Ishikawa (cell line): ENCODE data around the gene HMX2.

Experiments
- CEBPB ChIP-seq: IDR thresholded peaks from 2 replicates; pipeline ENCODE4 v1.6.1; 2012
- EP300 ChIP-seq: IDR thresholded peaks from 2 replicates; pipeline ENCODE4 v1.6.1; 2012; ENCODE audit warnings: borderline replicate concordance
- NFIC ChIP-seq: IDR thresholded peaks from 2 replicates; pipeline ENCODE4 v1.6.1; 2012
- RAD21 ChIP-seq: IDR thresholded peaks from 2 replicates; pipeline ENCODE4 v1.6.1; 2012; ENCODE audit warnings: low read depth
- TAF1 ChIP-seq: IDR thresholded peaks from 2 replicates; pipeline ENCODE4 v1.6.1; 2012; ENCODE audit warnings: low read depth, mild to moderate bottlenecking
- YY1 ChIP-seq: IDR thresholded peaks from 2 replicates; pipeline ENCODE4 v1.6.1; 2012; ENCODE audit warnings: low read depth
- TF ChIP-seq, protein P1 (sequence below): IDR thresholded peaks from 2 replicates; pipeline ENCODE4 v1.6.1; 2012
- TF ChIP-seq, protein P2 (sequence below): IDR thresholded peaks from 2 replicates; pipeline ENCODE4 v1.6.1; 2012; ENCODE audit warnings: low read depth, mild to moderate bottlenecking

DNA sequence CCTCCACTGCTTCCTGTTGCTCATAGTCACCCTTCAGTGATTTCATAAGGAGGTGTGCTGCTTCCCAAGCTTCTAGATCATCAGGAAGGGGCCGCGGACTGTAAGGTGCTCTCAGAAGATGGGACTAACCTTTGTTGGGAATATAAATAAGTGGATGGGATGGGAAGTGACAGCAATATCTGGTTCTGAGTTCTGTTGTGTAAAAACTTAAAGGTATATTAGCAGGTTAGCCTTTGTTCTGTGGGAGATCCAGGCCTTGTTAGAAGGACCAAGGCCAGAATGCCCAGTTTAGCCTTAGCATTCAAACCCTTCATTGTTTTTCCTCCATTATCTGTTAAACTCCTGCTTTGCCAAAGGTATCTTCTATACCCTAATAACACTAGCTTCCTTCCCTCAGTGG lies 18.7 kb downstream of the HMX2 start:
- TF ChIP-seq, protein P1, sequence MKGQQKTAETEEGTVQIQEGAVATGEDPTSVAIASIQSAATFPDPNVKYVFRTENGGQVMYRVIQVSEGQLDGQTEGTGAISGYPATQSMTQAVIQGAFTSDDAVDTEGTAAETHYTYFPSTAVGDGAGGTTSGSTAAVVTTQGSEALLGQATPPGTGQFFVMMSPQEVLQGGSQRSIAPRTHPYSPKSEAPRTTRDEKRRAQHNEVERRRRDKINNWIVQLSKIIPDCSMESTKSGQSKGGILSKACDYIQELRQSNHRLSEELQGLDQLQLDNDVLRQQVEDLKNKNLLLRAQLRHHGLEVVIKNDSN, result no peak
- TF ChIP-seq YY1 (no peak), CEBPB (no peak), NFIC (no peak), RAD21 (no peak), EP300 (no peak), TAF1 (no peak)
- TF ChIP-seq, protein P2, sequence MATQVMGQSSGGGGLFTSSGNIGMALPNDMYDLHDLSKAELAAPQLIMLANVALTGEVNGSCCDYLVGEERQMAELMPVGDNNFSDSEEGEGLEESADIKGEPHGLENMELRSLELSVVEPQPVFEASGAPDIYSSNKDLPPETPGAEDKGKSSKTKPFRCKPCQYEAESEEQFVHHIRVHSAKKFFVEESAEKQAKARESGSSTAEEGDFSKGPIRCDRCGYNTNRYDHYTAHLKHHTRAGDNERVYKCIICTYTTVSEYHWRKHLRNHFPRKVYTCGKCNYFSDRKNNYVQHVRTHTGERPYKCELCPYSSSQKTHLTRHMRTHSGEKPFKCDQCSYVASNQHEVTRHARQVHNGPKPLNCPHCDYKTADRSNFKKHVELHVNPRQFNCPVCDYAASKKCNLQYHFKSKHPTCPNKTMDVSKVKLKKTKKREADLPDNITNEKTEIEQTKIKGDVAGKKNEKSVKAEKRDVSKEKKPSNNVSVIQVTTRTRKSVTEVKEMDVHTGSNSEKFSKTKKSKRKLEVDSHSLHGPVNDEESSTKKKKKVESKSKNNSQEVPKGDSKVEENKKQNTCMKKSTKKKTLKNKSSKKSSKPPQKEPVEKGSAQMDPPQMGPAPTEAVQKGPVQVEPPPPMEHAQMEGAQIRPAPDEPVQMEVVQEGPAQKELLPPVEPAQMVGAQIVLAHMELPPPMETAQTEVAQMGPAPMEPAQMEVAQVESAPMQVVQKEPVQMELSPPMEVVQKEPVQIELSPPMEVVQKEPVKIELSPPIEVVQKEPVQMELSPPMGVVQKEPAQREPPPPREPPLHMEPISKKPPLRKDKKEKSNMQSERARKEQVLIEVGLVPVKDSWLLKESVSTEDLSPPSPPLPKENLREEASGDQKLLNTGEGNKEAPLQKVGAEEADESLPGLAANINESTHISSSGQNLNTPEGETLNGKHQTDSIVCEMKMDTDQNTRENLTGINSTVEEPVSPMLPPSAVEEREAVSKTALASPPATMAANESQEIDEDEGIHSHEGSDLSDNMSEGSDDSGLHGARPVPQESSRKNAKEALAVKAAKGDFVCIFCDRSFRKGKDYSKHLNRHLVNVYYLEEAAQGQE, result no peak
